ENCODE measurements around the gene ZNF506.
"Not testable (repeated sequence)": the region's sequence is repeated elsewhere in the genome, so short reads cannot be mapped to it uniquely, and the experiment has no call there.

ZNF506 gene

DNA sequence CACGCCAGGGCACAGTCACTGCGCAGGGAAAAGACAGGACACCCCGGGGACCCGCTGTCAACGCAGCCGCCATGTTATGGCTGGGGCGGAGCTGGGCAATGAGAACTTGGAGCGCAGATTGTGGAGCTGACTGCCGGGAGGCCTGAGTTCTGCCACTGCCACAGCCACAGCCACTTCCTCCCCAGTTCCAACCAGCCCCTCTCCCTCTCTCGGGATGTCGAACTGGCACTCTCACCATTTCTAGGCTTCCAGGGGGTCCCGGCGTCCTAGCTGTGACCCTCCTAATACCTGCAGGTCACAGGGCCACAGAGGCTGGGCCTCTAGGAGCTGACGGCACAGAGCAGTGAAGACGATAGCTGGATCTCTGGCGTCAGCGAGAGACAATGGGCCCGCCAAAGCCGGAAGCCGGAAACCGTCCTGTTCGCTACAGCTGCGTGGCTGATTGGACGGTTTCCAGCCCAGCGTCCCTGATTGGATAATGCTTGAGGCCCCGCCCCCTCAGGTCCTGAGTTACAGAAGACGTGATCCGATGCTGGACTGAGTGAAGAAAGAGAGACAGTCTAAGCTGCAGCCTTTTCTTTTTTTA is at the start of gene ZNF506:
Gene ZNF506 (minus strand): TSS at position 385 of the 586 bp plus-strand sequence. CDS start 147 bp downstream, at position 238.
- DNase-seq, result peak; percentile 98

- DNase-seq, result not testable (repeated sequence)
These were observed 48.5 kb upstream of the ZNF506 start for GRCh38 chr19:19870086-19870485.

DNA sequence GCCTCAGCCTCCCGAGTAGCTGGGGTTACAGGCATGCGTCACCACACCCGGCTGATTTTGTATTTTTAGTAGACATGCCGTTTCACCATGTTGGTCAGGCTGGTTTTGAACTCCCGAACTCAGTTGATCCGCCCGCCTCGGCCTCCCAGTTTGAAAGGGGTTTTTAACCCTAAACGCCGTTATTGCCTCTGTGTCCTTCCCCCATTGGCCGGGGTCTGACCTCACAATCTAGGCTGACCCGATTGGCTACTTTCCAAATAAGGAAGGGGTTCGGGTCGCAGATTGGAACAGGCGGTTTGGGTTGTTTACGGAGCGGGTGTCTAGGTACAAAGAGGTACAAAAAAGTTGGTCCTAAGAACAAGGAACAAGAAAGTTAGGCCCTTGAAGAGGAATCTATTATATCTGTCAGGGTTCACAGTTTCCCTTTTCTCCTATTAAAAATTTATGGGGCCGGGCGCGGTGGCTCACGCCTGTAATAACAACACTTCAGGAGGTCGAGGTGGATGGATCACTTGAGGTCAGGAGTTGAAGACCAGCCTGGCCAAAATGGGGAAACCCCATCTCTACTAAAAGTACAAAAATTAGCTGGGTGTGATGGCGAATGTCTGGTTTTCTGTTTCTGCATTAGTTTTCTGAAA is 45.2 kb upstream of the ZNF506 start:
- DNase-seq, result peak; percentile 61

- peak; percentile 98 for DNase-seq
These were observed 44.4 kb upstream of the ZNF506 start, which contains the start of gene ZNF253 for GRCh38 chr19:19865750-19866610. TSS of gene ZNF253 (plus strand) at chr19:19865882. CDS start at chr19:19865997, 115 bp downstream.

DNA sequence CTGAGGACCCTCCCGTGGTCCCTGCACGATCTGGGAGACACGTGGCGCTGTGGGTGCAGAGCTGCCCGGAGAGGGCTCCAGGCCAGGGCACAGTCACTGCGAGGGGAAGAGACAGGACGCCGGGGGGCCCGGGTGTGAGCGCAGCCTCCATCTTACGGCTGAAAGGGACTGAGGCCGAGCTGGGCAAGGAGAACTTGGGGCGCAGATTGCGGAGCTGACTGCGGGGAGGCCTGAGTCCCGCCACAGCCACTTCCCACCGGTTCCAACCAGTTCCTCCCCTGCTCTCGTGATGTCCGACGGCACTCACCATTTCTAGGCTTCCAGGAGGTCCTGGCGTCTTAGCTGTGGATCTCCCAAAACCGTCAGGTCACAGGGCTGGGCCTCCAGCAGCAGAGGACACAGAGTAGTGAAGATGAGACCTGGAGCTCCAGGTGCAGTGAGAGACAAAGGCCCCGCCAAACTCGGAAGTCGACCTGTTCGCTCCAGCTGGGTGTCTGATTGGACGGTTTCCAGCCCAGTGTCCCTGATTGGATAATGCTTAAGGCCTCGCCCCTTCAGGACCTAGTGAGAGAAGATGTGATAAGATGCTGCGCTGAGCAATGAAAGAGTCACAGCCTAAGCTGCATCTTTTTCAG is 39.3 kb upstream of the ZNF506 start:
- DNase-seq, result peak; percentile 64

GRCh38 chr19:19858751-19859150 is 37.2 kb upstream of the ZNF506 start:
- no peak for DNase-seq

DNA sequence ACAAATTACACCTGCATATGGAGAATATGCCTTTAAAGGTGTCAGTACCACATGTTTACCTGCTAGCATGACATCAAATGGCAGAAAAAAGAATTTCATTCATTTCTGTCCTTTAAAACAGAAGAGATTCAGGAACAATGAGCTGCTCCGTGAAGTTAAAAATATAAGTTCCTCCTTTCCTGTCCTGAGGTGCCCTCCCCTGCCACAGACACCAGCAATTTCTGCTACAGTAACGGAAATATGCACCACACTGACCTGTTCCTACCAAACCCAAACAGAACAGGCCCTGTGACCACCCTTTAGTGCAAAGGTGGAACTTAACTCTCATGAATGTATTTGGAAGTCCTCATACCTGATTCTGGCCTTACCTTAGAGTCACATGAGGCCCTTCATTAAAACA is 30.2 kb upstream of the ZNF506 start:
- DNase-seq, result not testable (repeated sequence)

- no peak for DNase-seq
These were observed 27.5 kb upstream of the ZNF506 start for GRCh38 chr19:19849056-19849455.

- DNase-seq, result no peak
These were observed 26.2 kb upstream of the ZNF506 start for GRCh38 chr19:19847781-19848180.

- DNase-seq, result no peak
These were observed 14.0 kb upstream of the ZNF506 start for GRCh38 chr19:19835560-19836038.

GRCh38 chr19:19826875-19827274 is 5.3 kb upstream of the ZNF506 start:
- DNase-seq, result no peak

DNA sequence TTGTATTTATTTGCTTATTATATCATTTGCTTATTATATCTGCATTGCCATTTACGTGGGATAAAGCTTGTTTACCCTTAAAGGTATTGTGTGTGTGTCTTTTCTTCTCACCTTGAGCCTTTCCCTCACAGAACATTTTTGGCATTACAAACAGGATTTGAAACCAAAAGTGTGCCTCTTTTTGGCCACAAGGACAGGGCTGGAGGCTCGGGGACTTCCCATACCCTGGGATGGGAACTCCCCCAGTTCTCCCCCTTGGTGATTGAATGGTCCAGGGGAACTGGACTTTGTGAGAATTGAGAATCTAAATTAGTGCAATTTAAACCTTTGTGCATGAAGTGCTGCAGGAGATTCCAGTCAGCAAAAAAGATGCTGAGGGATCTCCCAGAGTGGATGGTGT is 2.4 kb upstream of the ZNF506 start:
- DNase-seq, result no peak

- peak; percentile 16 for DNase-seq
These were observed 426 bp upstream of the ZNF506 start for GRCh38 chr19:19821976-19822375.

- peak; percentile 9 for DNase-seq
These were observed 703 bp downstream of the ZNF506 start for GRCh38 chr19:19820774-19821320.

DNA sequence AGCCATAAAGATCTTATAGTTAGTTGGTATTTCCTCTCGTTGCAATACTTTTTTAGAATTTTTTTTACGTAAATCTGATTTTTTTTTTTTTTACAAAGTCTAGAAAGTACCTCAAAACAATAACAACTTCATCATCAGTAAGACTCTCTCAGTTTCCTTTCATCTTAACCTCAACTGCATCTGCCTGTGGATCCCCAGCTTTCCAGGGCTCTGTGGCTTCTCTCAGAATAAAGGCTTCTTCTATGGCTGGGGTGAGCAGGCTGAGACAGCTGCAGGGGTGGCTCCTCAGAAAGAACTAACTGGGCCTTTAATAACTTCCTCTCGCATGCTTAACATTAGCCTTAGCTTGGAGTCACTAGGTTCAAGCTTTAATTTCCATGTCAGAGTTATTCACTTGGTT is 4.2 kb downstream of the ZNF506 start:
- DNase-seq, result peak; percentile 57

- no peak for DNase-seq
These were observed 4.9 kb downstream of the ZNF506 start for GRCh38 chr19:19816679-19817078.

- DNase-seq, result not testable (repeated sequence)
These were observed 9.6 kb downstream of the ZNF506 start for GRCh38 chr19:19811999-19812398.

- no peak for DNase-seq
These were observed 16.1 kb downstream of the ZNF506 start for GRCh38 chr19:19805480-19805879.

GRCh38 chr19:19788015-19788414 is 33.5 kb downstream of the ZNF506 start:
- DNase-seq, result no peak

DNA sequence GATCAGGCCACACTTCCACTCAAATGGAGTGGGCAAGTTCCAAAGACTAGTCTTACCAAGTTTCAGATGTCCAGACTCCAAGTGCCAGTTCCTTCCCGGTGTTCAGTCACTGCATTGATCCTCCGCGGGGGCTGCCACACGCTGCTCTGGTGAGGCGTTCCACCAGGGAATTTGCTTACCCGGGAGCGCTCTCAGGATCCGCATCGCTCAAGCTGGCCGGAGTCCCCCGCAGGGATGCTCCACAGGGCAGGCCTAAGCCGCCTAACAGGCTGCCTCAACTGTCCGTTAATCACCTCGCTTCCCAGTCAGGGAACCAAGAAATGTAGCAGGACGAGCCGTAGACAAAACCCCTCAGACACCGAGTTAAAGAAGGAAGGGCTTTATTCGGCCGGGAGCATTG is 36.1 kb downstream of the ZNF506 start:
- DNase-seq, result not testable (repeated sequence)

DNA sequence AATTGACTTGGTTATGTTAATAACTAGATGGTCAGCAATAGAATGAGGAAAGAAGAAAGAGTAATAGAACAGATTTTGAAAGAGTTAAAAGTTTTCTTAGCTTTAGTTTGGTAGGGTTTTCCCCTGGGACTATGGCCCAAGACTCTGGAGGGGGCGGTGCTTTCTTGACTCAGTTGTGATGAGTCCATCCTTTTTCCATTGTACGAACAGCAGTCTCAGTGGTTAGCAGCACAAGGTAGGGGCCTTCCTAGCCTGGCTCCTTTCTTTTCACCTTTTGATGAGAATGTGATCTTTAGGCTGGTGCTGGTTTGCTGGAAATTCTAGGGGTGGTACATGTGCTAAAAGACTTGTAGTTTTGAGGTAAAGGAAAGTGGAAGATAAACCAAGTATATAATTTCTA is 38.8 kb downstream of the ZNF506 start:
- DNase-seq, result peak; percentile 69

DNA sequence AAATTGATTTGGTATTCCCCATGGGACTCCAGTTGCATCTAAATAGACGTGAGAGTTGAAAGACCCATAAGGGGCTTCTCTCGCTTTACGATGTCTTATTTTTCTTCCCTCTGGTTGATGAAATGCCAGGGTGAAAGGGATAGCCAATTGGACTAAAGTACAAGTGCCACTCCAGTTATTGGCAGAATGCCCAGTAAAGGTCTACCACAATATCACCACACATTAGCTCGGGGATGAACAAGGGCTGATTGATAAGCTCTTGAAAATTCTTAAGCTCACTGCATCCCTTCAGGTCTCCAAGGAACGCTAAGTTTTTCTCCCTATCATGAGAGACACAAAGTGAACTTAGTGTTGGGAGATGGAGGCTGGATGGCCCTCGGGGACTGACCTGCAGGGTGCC is 39.8 kb downstream of the ZNF506 start:
- not testable (repeated sequence) for DNase-seq

DNA sequence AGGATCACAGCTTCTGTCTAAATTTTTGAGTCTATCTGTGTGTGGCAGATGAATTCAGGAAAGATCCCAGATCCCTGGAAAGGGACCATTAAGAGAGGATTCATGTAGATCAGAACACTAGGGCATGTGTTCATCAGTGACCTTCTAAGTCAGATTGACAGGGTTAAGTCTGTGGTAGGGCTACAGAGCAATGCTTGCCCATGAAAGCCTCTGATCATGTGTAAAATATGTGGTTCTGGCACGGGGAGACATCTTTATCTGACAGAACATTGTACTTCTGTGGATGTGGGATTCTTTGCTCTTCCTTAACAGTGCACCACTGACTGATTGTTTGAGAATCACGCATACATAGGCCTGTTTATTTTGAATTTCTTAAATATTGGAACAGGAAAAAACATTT is 42.9 kb downstream of the ZNF506 start:
- no peak for DNase-seq
